ENCODE results near the gene ATF7IP2. TPM values are rescaled to one million over a fixed set of nuclear protein-coding genes. Genes with fewer than 3 reads are reported as not detected.
"Not testable (repeated sequence)": the region's sequence is repeated elsewhere in the genome, so short reads cannot be mapped to it uniquely, and the experiment has no call there.

Gene ATF7IP2
- total RNA-seq = 10 to 100 TPM; 14.7 to 15.1 TPM

- POLR2A ChIA-PET = no interaction called here
- H3K4me3 Mint-ChIP-seq = peak within 1 kb of the TSS; percentile 97
- no peaks in the 10 kb centered on the region for H3K27me3 Mint-ChIP-seq
- H3K9me3 Mint-ChIP-seq = peaks cover 2% of the 10 kb centered on the region
- intact Hi-C loops (cut with micrococcal nuclease) = loop anchor here (2.0 to 10.0 kb wide), 3 partner anchors 57 to 359 kb away; partner anchors contain the start of gene NUBP1
- H3K36me3 Mint-ChIP-seq = peaks cover 16% of the 10 kb centered on the region
- peak; percentile 94 for DNase-seq
- peaks cover 41% of the 10 kb centered on the region for H3K4me1 Mint-ChIP-seq (ENCODE audit: low read depth)
- CTCF ChIA-PET = interaction anchor here (0.6 to 1.5 kb wide), 2 partner anchors 71 to 124 kb away, joined by 3 to 4 read pairs; no protein-coding TSS in a partner anchor
- H3K27ac Mint-ChIP-seq = peak within 1 kb of the TSS; percentile 93
Measured at GRCh38 chr16:10385725-10386516, at the start of gene ATF7IP2. ATF7IP2 (plus strand) TSS chr16:10386061; CDS start chr16:10430621, 44,560 bp downstream.

- intact Hi-C loops (cut with micrococcal nuclease) = no loop called here
- ChIA-PET CTCF (no interaction called here), POLR2A (no interaction called here)
- Mint-ChIP-seq H3K4me3 (no peak overlapping the region), H3K4me1 (ENCODE audit: low read depth) (peaks cover 8% of the 10 kb centered on the region), H3K27ac (no peak overlapping the region), H3K27me3 (no peaks in the 10 kb centered on the region), H3K9me3 (peaks cover 31% of the 10 kb centered on the region), H3K36me3 (peaks cover 10% of the 10 kb centered on the region)
- DNase-seq = no peak
Measured at GRCh38 chr16:10338426-10338825, 47.4 kb upstream of the ATF7IP2 start.

- DNase-seq = no peak
- Mint-ChIP-seq H3K4me1 (ENCODE audit: low read depth) (no peaks in the 10 kb centered on the region), H3K27ac (no peak overlapping the region), H3K36me3 (peaks cover 10% of the 10 kb centered on the region), H3K9me3 (peaks cover 34% of the 10 kb centered on the region), H3K4me3 (no peak overlapping the region), H3K27me3 (no peaks in the 10 kb centered on the region)
- ChIA-PET CTCF (no interaction called here), POLR2A (no interaction called here)
- intact Hi-C loops (cut with micrococcal nuclease) = no loop called here
Measured at GRCh38 chr16:10339777-10340732, 45.8 kb upstream of the ATF7IP2 start.

GRCh38 chr16:10343124-10343760 lies 42.6 kb upstream of the ATF7IP2 start:
- Mint-ChIP-seq H3K9me3 (peaks cover 46% of the 10 kb centered on the region), H3K27me3 (no peaks in the 10 kb centered on the region), H3K36me3 (peaks cover 12% of the 10 kb centered on the region), H3K27ac (no peak overlapping the region), H3K4me3 (no peak overlapping the region), H3K4me1 (ENCODE audit: low read depth) (no peaks in the 10 kb centered on the region)
- ChIA-PET CTCF (no interaction called here), POLR2A (no interaction called here)
- intact Hi-C loops (cut with micrococcal nuclease) = no loop called here
- DNase-seq = no peak

- H3K4me1 Mint-ChIP-seq (ENCODE audit: low read depth); H3K36me3 Mint-ChIP-seq; CTCF ChIA-PET; H3K4me3 Mint-ChIP-seq; POLR2A ChIA-PET; DNase-seq; H3K27ac Mint-ChIP-seq; H3K27me3 Mint-ChIP-seq; intact Hi-C loops (cut with micrococcal nuclease): not testable (repeated sequence)
- H3K9me3 Mint-ChIP-seq = peaks cover 40% of the 10 kb centered on the region
Measured at GRCh38 chr16:10344699-10345098, 41.2 kb upstream of the ATF7IP2 start.

GRCh38 chr16:10345629-10346028 lies 40.2 kb upstream of the ATF7IP2 start:
- POLR2A ChIA-PET = no interaction called here
- no peak for DNase-seq
- peaks cover 5% of the 10 kb centered on the region for H3K36me3 Mint-ChIP-seq
- intact Hi-C loops (cut with micrococcal nuclease) = no loop called here
- CTCF ChIA-PET = no interaction called here
- H3K27ac Mint-ChIP-seq = no peak overlapping the region
- H3K4me1 Mint-ChIP-seq (ENCODE audit: low read depth) = no peaks in the 10 kb centered on the region
- H3K9me3 Mint-ChIP-seq = peaks cover 32% of the 10 kb centered on the region
- H3K4me3 Mint-ChIP-seq = no peak overlapping the region
- no peaks in the 10 kb centered on the region for H3K27me3 Mint-ChIP-seq

GRCh38 chr16:10349851-10350250 lies 36.0 kb upstream of the ATF7IP2 start:
- H3K9me3 Mint-ChIP-seq = peaks cover 12% of the 10 kb centered on the region
- intact Hi-C loops (cut with micrococcal nuclease) = no loop called here
- H3K4me3 Mint-ChIP-seq = no peak overlapping the region
- ChIA-PET CTCF (no interaction called here), POLR2A (interaction anchor here (0.7 kb wide), 1 partner anchor 155 kb away, joined by 3 read pairs; no protein-coding TSS in a partner anchor)
- DNase-seq = no peak
- no peaks in the 10 kb centered on the region for H3K4me1 Mint-ChIP-seq (ENCODE audit: low read depth)
- no peaks in the 10 kb centered on the region for H3K27me3 Mint-ChIP-seq
- peaks cover 1% of the 10 kb centered on the region for H3K36me3 Mint-ChIP-seq
- H3K27ac Mint-ChIP-seq = no peak overlapping the region

GRCh38 chr16:10352262-10352661 lies 33.6 kb upstream of the ATF7IP2 start:
- ChIA-PET POLR2A (no interaction called here), CTCF (no interaction called here)
- H3K36me3 Mint-ChIP-seq = no peaks in the 10 kb centered on the region
- no peaks in the 10 kb centered on the region for H3K4me1 Mint-ChIP-seq (ENCODE audit: low read depth)
- H3K27me3 Mint-ChIP-seq = no peaks in the 10 kb centered on the region
- H3K9me3 Mint-ChIP-seq = no peaks in the 10 kb centered on the region
- DNase-seq = no peak
- intact Hi-C loops (cut with micrococcal nuclease) = no loop called here
- no peak overlapping the region for H3K4me3 Mint-ChIP-seq
- H3K27ac Mint-ChIP-seq = no peak overlapping the region

- intact Hi-C loops (cut with micrococcal nuclease) = no loop called here
- Mint-ChIP-seq H3K9me3 (no peaks in the 10 kb centered on the region), H3K4me3 (no peak overlapping the region), H3K36me3 (no peaks in the 10 kb centered on the region), H3K27ac (no peak overlapping the region), H3K27me3 (no peaks in the 10 kb centered on the region), H3K4me1 (ENCODE audit: low read depth) (no peaks in the 10 kb centered on the region)
- no peak for DNase-seq
- ChIA-PET POLR2A (no interaction called here), CTCF (no interaction called here)
Measured at GRCh38 chr16:10355589-10355988, 30.3 kb upstream of the ATF7IP2 start.

- Mint-ChIP-seq H3K27me3 (no peaks in the 10 kb centered on the region), H3K4me3 (no peak overlapping the region), H3K36me3 (no peaks in the 10 kb centered on the region), H3K27ac (no peak overlapping the region), H3K4me1 (ENCODE audit: low read depth) (peaks cover 3% of the 10 kb centered on the region), H3K9me3 (no peaks in the 10 kb centered on the region)
- POLR2A ChIA-PET = no interaction called here
- DNase-seq = no peak
- intact Hi-C loops (cut with micrococcal nuclease) = no loop called here
- CTCF ChIA-PET = no interaction called here
Measured at GRCh38 chr16:10356870-10357842, 28.7 kb upstream of the ATF7IP2 start.

GRCh38 chr16:10361747-10362076 lies 24.1 kb upstream of the ATF7IP2 start:
- CTCF ChIA-PET = interaction anchor here (0.8 kb wide), 1 partner anchor 46 kb away, joined by 3 read pairs; no protein-coding TSS in a partner anchor
- intact Hi-C loops (cut with micrococcal nuclease); H3K4me3 Mint-ChIP-seq; DNase-seq; H3K36me3 Mint-ChIP-seq; H3K27me3 Mint-ChIP-seq; H3K9me3 Mint-ChIP-seq; H3K4me1 Mint-ChIP-seq (ENCODE audit: low read depth); POLR2A ChIA-PET: not testable (repeated sequence)
- H3K27ac Mint-ChIP-seq = peak overlapping the region; percentile 5
